ENCODE results near the gene TRAPPC11. TPM values are rescaled to one million over a fixed set of nuclear protein-coding genes. Genes with fewer than 3 reads are reported as not detected.

Gene TRAPPC11
- total and polyA plus RNA-seq, 2 of the 13 experiments (the other 11 are each of a cell fraction or from before 2014, with no cell fraction given): 18.0 to 23.2 TPM

- TF ChIP-seq ZNF430 (CRISPR knock-in tag; IDR thresholded peaks at IDR 0.05) (no peak), RNF219 (CRISPR knock-in tag; IDR thresholded peaks at IDR 0.05) (peak; percentile 84; the same call in 1 of the 2 replicates), ZNF3 (CRISPR knock-in tag; IDR thresholded peaks at IDR 0.05) (no peak), ZNF639 (CRISPR knock-in tag; conservative IDR thresholded peaks at IDR 0.05) (no peak), ARID3A (IDR thresholded peaks at IDR 0.05; ENCODE audit: low read depth, low read length) (peak; percentile 91), RXRB (CRISPR knock-in tag; IDR thresholded peaks at IDR 0.05; ENCODE audit: borderline replicate concordance) (peak; percentile 81), ZNF580 (CRISPR knock-in tag; IDR thresholded peaks at IDR 0.05; ENCODE audit: borderline replicate concordance, low read depth) (no peak), ZNF790 (CRISPR knock-in tag; IDR thresholded peaks at IDR 0.05; ENCODE audit: borderline replicate concordance) (no peak), HIC2 (CRISPR knock-in tag; IDR thresholded peaks at IDR 0.05; ENCODE audit: low read depth) (no peak), ZNF619 (CRISPR knock-in tag; IDR thresholded peaks at IDR 0.05) (no peak), YEATS4 (CRISPR knock-in tag; IDR thresholded peaks at IDR 0.05; ENCODE audit: borderline replicate concordance) (no peak), ZNF431 (CRISPR knock-in tag; IDR thresholded peaks at IDR 0.05; ENCODE audit: borderline replicate concordance, low read depth) (no peak), ATF5 (CRISPR knock-in tag; IDR thresholded peaks at IDR 0.05; ENCODE audit: low read depth) (no peak), SP5 (CRISPR knock-in tag; IDR thresholded peaks at IDR 0.05; ENCODE audit: borderline replicate concordance, low read depth) (no peak), ZNF569 (CRISPR knock-in tag; IDR thresholded peaks at IDR 0.05; ENCODE audit: borderline replicate concordance) (no peak), BATF2 (CRISPR knock-in tag; IDR thresholded peaks at IDR 0.05) (no peak), ZFP82 (CRISPR knock-in tag; IDR thresholded peaks at IDR 0.05; ENCODE audit: borderline replicate concordance) (no peak), MAFG (CRISPR knock-in tag; IDR thresholded peaks at IDR 0.05) (no peak)
Measured at GRCh38 chr4:183618681-183619080, 40.4 kb upstream of the TRAPPC11 start (continued).
